T-helper 17 cell (primary cell): ENCODE results near the gene BTBD7. TPM values are rescaled to one million over a fixed set of nuclear protein-coding genes. Genes with fewer than 3 reads are reported as not detected.
"Not testable (repeated sequence)": the region's sequence is repeated elsewhere in the genome, so short reads cannot be mapped to it uniquely, and the experiment has no call there.

Experiments
- ATAC-seq: fragments of 150-1000 bp; cut with Tn5 transposase; 2 replicates; pipeline ENCODE4 v1.10.0; 2021; ENCODE audit warnings: mild to moderate bottlenecking, moderate library complexity
- DNase-seq, 3 donors: peaks; one replicate each; pipeline versions ENCODE4 v3.0.0 to v3.0.0-alpha.2; 2020 to 2021
- H3K9me3 ChIP-seq: one replicate; pipeline ENCODE4 v1.7.0; 2013; ENCODE audit warnings: low read length, mild to moderate bottlenecking; ENCODE audit not compliant: control insufficient read depth, poor library complexity, severe bottlenecking
- H3K27ac Mint-ChIP-seq: one replicate; pipeline ENCODE4 v1.8.0; 2022; ENCODE audit warnings: mild to moderate bottlenecking, moderate library complexity, mixed read lengths
- H3K27me3 Mint-ChIP-seq: one replicate; pipeline ENCODE4 v1.8.0; 2022; ENCODE audit warnings: mixed read lengths
- H3K36me3 Mint-ChIP-seq: one replicate; pipeline ENCODE4 v1.8.0; 2022; ENCODE audit warnings: low read depth, mixed read lengths
- H3K4me1 Mint-ChIP-seq: one replicate; pipeline ENCODE4 v1.8.0; 2022; ENCODE audit warnings: mild to moderate bottlenecking, mixed read lengths
- H3K4me3 Mint-ChIP-seq: one replicate; pipeline ENCODE4 v1.8.0; 2022; ENCODE audit warnings: mild to moderate bottlenecking, moderate library complexity, mixed read lengths
- total RNA-seq, 4 donors: library from RNA in 2 of 4; stranded (reverse) in 2 of 4; gene quantifications; one replicate each; pipeline ENCODE4 v1.2.3 and lab custom pipeline; 2022 to 2026

BTBD7 gene
- 10 to 100 TPM; 22.5 to 22.8 TPM for total RNA-seq
- total RNA-seq (lab: John Stamatoyannopoulos, UW): 25.9 to 45.0 reads per million in 2 donors

GRCh38 chr14:93332853-93333630, at the start of gene BTBD7:
BTBD7 (minus strand) TSS chr14:93333036; CDS start chr14:93296051, 36,985 bp downstream.
- peak; percentile 95 for ATAC-seq
- DNase-seq: peak; percentile 92 to 97 (median 94)
- peaks cover 31% of the 10 kb centered on the region for H3K4me1 Mint-ChIP-seq
- H3K9me3 ChIP-seq: no peaks in the 10 kb centered on the region
- H3K4me3 Mint-ChIP-seq: peak within 1 kb of the TSS; percentile 94
- no peaks in the 10 kb centered on the region for H3K27me3 Mint-ChIP-seq
- peak within 1 kb of the TSS; percentile 77 for H3K27ac Mint-ChIP-seq
- H3K36me3 Mint-ChIP-seq: no peaks in the 10 kb centered on the region

- peaks cover 5% of the 10 kb centered on the region for H3K9me3 ChIP-seq
- DNase-seq (no peak), ATAC-seq (no peak)
- Mint-ChIP-seq H3K27ac (no peak overlapping the region), H3K4me3 (no peak overlapping the region), H3K36me3 (no peaks in the 10 kb centered on the region), H3K4me1 (no peaks in the 10 kb centered on the region), H3K27me3 (peaks cover 22% of the 10 kb centered on the region)
Observed at GRCh38 chr14:93381644-93382043, 48.8 kb upstream of the BTBD7 start.

- no peak for ATAC-seq
- H3K27ac Mint-ChIP-seq: no peak overlapping the region
- peaks cover 22% of the 10 kb centered on the region for H3K27me3 Mint-ChIP-seq
- H3K9me3 ChIP-seq: peaks cover 5% of the 10 kb centered on the region
- no peak for DNase-seq
- no peak overlapping the region for H3K4me3 Mint-ChIP-seq
- H3K36me3 Mint-ChIP-seq: no peaks in the 10 kb centered on the region
- H3K4me1 Mint-ChIP-seq: no peaks in the 10 kb centered on the region
Observed at GRCh38 chr14:93379831-93380230, 47.0 kb upstream of the BTBD7 start.

GRCh38 chr14:93375673-93376156, 42.9 kb upstream of the BTBD7 start:
- Mint-ChIP-seq H3K4me3 (no peak overlapping the region), H3K27ac (no peak overlapping the region), H3K4me1 (no peaks in the 10 kb centered on the region), H3K36me3 (no peaks in the 10 kb centered on the region), H3K27me3 (peaks cover 17% of the 10 kb centered on the region)
- DNase-seq (no peak), ATAC-seq (peak; percentile 61)
- H3K9me3 ChIP-seq: no peaks in the 10 kb centered on the region

- peak; percentile 23 for ATAC-seq
- no peaks in the 10 kb centered on the region for H3K4me1 Mint-ChIP-seq
Observed at GRCh38 chr14:93369713-93370266, 37.0 kb upstream of the BTBD7 start.

GRCh38 chr14:93368996-93369712, 36.3 kb upstream of the BTBD7 start:
- H3K36me3 Mint-ChIP-seq: peaks cover 3% of the 10 kb centered on the region
- no peaks in the 10 kb centered on the region for H3K9me3 ChIP-seq
- no peaks in the 10 kb centered on the region for H3K4me1 Mint-ChIP-seq
- H3K27me3 Mint-ChIP-seq: peaks cover 20% of the 10 kb centered on the region
- ATAC-seq: no peak
- DNase-seq: no peak
- H3K4me3 Mint-ChIP-seq: no peak overlapping the region
- H3K27ac Mint-ChIP-seq: no peak overlapping the region

More at GRCh38 chr14:93369713-93370266, 37.0 kb upstream of the BTBD7 start:
- no peak overlapping the region for H3K4me3 Mint-ChIP-seq
- peaks cover 3% of the 10 kb centered on the region for H3K36me3 Mint-ChIP-seq
- DNase-seq: no peak
- no peak overlapping the region for H3K27ac Mint-ChIP-seq
- H3K27me3 Mint-ChIP-seq: peaks cover 13% of the 10 kb centered on the region
- H3K9me3 ChIP-seq: no peaks in the 10 kb centered on the region

GRCh38 chr14:93354873-93355272, 22.0 kb upstream of the BTBD7 start:
- not testable (repeated sequence) for H3K4me1 Mint-ChIP-seq, H3K27me3 Mint-ChIP-seq, ATAC-seq, DNase-seq, H3K9me3 ChIP-seq, H3K27ac Mint-ChIP-seq, H3K36me3 Mint-ChIP-seq, H3K4me3 Mint-ChIP-seq

- peaks cover 7% of the 10 kb centered on the region for H3K27me3 Mint-ChIP-seq
- H3K9me3 ChIP-seq: no peaks in the 10 kb centered on the region
- DNase-seq (no peak), ATAC-seq (no peak)
- no peak overlapping the region for H3K27ac Mint-ChIP-seq
- H3K4me1 Mint-ChIP-seq: no peaks in the 10 kb centered on the region
- H3K36me3 Mint-ChIP-seq: no peaks in the 10 kb centered on the region
- H3K4me3 Mint-ChIP-seq: no peak overlapping the region
Observed at GRCh38 chr14:93348292-93348691, 15.5 kb upstream of the BTBD7 start.

- Mint-ChIP-seq H3K27ac (no peak overlapping the region), H3K4me3 (no peak overlapping the region), H3K36me3 (no peaks in the 10 kb centered on the region), H3K4me1 (no peaks in the 10 kb centered on the region), H3K27me3 (peaks cover 7% of the 10 kb centered on the region)
- no peak for DNase-seq
- no peak for ATAC-seq
- H3K9me3 ChIP-seq: no peaks in the 10 kb centered on the region
Observed at GRCh38 chr14:93347850-93348249, 15.0 kb upstream of the BTBD7 start.

GRCh38 chr14:93346926-93347721, 14.3 kb upstream of the BTBD7 start, which contains the start of gene COX8C:
COX8C (plus strand) TSS chr14:93347182; CDS start chr14:93347269, 87 bp downstream.
- DNase-seq (no peak), ATAC-seq (no peak)
- no peaks in the 10 kb centered on the region for H3K9me3 ChIP-seq
- Mint-ChIP-seq H3K36me3 (no peaks in the 10 kb centered on the region), H3K4me3 (no peak within 1 kb of the TSS), H3K4me1 (no peaks in the 10 kb centered on the region), H3K27me3 (peaks cover 7% of the 10 kb centered on the region), H3K27ac (no peak within 1 kb of the TSS)

GRCh38 chr14:93343797-93344196, 11.0 kb upstream of the BTBD7 start:
- Mint-ChIP-seq H3K4me3 (no peak overlapping the region), H3K36me3 (no peaks in the 10 kb centered on the region), H3K4me1 (no peaks in the 10 kb centered on the region), H3K27ac (no peak overlapping the region), H3K27me3 (peaks cover 3% of the 10 kb centered on the region)
- ATAC-seq (no peak), DNase-seq (no peak)
- H3K9me3 ChIP-seq: no peaks in the 10 kb centered on the region

- ATAC-seq: no peak
- H3K4me3 Mint-ChIP-seq: no peak overlapping the region
- no peaks in the 10 kb centered on the region for H3K4me1 Mint-ChIP-seq
- H3K27me3 Mint-ChIP-seq: no peaks in the 10 kb centered on the region
- no peak for DNase-seq
- no peaks in the 10 kb centered on the region for H3K9me3 ChIP-seq
- no peak overlapping the region for H3K27ac Mint-ChIP-seq
- no peaks in the 10 kb centered on the region for H3K36me3 Mint-ChIP-seq
Observed at GRCh38 chr14:93343266-93343665, 10.4 kb upstream of the BTBD7 start.
